Suppressor macrophage treated with lipopolysaccharide for 4 hours (primary cell): ENCODE results near the gene FADS6.

ENCODE experiments used
- DNase-seq: peaks from one replicate; pipeline ENCODE4 v3.0.0-alpha.2; 2020

The FADS6 gene

DNA sequence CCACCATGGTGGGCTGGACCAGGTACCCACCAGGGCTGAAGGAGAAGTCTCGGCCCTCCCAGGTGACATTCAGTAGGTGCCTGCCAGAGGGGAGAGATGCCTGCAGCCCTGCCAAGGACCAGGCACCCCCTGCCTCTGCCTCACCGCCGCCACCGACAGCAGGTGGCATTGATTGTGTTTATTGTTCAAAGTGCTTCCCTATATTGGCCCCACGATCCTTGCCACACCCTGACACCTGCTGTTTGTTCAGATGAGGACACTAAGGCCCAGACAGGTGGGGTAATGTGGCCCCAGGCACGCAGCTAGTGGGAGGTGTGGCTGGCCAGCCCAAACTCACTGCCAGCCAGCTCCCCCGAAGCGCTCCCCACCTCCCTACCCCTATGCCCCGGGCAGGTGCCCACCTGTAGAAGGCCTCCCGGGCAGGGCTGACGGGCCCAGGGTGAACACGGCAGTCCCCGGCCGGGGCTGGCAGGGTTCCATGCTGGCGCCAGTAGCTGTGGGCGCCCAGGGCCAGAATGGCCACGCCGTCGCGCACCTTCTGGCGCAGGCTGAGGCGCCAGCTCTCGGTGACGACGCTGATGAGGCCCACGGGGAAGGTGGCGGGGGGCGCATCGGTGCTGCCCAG is 41.7 kb downstream of the FADS6 start:
- DNase-seq: no peak

DNA sequence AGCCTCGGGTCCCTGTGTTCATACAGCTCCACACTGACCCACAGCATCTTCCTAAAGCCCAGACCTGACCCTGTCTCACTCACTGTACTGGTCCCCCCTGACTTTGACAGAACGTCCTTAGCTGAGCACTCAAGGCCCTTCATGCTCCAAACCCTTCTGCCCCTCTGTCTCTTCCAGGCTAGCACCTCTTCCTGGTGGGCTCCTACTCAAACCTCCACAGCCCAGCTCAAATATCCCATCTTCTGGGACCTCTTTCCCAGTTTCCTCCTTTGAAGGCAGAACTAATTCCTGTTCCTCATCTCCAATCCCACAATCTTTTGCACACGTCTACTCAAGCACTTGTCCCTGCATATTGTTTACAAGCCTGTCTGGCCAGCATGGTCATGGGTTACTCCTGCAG is 42.5 kb downstream of the FADS6 start:
- DNase-seq: no peak

DNA sequence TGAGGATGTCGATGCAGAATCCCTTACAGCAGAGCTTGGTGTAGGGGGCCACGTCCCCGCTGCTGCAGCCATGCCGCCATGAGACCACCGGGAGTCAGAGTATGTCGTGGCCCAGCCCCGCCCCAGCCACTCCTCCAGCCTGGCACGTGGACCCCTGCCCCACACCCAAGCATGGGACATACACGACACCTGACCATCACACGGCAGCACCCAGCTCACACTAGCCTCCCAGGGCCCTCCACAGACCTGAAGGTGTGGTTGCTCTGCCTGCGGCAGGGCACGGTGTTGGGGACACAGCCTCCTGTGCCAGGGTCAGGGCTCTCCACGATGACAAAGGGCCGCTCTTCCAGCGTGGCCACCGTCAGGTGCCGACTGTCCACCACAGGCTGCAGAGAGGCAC is 43.1 kb downstream of the FADS6 start:
- DNase-seq: no peak

DNA sequence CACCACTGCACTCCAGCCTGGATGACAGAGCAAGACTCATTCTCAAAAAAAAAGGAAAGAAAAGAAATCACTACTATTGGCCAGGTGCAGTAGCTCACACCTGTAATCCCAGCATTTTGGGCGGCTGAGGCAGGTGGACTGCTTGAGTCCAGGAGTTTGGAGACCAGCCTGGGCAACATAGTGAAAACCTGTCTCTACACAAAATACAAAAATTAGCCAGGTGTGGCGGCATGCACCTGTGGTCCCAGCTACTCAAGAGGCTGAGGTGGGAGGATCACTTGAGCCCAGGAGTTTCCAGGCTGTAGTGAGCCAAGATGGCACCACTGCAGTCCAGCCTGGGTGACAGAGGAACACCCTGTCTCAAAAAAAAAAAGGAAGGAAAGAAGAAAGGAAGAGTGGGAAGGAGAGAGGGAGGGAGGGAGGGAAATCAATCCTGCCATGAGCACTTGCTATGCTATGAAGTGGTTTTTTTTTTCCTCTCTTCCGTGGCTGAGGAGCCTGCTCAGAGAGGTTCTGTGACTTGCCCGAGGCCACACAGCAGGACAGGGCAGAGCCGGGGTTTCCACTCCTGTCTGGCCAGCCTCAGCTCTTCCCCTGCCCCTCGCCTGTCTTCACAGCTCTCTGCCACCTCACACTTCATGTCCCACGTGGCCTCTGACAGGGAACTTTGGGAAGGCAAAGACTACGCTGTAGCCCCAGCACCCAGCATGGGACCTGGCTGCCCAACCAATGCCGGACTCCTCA is 44.6 kb downstream of the FADS6 start:
- DNase-seq: no peak

DNA sequence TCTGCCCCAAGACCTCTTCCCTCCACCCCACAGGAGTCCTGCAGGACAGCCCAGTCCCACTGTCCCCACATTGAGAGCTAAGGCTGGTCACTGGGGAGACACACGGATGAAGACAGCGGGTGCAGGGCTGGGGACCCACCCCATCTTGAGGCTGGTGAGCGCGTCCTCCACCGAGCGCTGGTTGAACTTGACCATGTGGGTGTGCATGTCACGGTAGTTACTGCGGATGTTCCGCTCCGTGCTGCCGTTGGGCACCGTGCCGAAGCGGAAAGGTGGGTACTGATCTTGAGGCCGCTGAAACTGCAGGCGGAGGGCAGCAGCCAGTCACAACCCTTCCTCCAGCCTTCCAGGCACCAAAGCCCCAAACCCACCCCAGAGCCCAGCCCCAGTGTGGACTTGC is 46.8 kb downstream of the FADS6 start:
- no peak for DNase-seq

DNA sequence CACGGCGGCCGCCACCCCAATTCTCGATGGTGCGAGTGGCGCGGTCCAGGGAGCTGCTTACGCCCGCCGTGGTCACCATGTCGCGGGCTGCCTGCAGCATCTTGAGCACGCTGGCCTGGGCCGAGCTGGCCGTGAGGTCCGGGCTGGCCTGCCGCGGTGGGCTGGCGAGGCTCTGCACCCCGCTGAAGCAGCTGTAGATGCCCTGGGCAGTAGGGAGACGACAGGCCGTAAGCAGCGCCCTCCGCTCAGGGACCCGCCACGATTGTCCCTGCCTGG is 50.1 kb downstream of the FADS6 start:
- DNase-seq: no peak

DNA sequence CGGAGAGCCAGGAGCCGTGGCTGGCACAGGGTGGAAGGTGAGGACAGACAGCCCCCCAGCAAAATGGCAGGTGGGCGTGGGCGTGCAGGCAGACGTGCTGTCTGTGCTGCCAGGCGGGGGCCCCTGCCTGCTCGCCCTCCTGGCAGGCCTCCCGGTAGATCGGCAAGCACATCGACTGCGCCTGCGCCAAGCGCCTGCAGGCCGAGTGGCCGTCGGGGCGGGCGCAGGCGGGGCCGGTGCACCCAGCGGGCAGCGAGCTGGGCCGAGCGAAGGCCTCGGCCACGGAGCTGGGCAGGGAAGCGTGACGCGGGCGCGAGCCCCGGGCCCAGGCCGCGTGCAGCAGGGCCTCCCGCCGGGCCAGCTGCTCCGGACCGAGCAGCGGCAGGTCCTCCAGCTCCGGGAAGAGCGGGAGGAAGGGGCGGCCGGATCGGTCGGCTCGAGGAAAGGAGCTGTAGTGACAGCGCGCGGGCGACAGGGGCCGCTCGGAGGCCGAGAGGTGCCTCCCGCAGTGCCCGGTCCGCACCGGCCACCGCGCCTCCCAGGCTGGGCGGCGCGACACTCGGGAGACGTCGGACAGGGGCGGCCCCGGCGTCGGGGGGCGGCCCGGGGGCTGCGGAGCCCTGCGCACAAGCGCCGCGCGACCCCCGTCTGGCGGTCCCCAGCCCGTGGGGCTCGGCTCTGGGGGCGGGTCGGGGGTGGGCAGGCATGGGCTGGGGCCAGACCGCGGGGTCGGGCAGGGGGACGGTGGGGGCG is 50.7 kb downstream of the FADS6 start:
- DNase-seq: peak; percentile 80

DNA sequence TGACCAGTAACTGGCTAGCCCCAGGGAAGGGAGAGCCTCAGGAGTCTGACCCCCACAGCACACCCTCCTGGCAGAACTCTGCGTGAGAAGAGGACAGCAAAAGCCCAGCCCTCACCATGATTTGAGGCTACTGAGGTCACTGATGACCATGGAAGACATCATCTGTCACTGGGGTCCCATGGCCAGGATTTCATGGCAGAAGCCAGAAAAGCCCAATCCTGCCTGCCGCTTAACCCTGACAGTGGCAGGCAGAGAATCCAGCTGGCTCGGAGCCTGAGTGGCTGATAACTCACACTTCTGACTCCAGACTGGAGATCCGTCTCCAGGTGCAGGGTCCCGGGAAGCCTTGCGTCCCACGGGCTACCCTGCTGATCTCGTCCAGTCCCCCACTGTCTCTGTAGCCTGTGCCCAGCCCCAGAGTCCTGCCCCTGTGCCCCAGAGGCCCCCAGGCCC is 51.3 kb downstream of the FADS6 start:
- DNase-seq: no peak

DNA sequence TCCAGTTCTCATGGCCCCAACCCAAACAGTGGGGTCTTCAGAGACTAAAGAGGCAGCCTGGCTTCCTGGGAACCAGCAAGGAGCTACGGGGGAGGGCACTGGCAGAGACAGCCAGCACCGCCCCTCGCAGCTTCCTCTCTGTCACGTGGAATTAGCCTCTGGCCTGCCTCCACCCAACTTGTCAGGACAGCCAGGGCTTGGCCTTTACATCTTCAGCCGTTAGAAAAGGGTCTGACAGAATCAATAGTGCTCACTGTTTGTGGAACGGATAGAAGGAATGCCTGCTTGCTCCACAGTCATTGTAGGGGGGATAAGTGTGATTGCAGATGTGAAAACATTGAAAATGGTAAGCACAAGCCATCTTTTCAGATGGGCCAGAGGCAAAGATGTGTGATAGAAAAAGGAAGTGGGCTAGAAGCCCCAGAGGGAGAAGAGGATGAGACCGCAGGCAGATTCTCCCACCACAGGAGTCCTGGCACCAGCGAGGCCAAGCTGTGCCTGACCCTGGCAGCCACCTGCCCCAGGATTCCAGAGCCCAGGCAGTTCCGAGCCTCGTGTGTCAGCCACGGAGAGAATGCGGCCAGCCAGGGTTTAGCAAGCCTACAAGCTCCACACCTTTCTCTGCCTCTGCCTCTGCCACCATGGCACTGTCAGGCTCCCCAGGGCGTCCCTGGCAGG is 52.3 kb downstream of the FADS6 start:
- peak; percentile 63 for DNase-seq

DNA sequence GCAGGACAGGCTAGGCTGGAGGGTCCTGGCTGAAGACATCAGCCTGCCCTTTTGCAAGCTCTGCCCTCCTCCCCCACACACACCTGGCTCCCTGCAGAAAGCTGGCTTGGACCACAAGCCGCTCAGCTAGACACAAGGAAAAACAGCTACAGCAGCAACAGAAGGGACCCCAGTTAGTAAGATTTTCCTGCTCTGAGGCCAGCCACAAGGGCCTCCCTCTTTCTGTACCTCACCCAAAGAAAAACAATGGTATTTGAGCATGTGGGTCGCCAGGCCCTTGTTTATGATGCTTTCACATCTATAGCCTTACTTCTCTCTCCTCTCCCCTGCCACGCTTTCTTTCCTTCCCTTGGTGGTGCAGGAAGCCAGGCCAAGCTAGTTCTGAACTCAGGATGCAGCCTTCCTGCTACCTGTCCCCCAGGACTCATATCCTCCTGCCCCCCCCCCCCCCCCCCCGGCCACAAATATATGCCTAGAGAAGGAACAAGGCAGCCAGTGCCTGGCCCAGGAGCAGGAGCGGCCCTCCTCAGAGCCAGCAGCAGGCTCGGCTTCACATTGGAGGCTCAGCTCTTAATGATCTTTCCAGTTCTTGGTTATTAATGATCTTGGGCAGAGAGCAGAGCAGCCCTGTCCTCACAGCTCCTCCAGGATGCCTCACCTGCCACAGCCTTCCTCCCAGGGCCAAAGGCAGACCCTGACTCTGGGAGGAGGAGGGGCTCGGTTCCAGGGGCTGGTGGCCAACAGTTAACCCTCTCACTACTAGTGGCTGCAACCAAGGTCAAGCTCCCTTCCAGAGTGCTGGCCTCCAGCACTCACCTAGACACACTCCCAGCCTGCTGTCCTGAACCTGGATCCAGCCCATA is 53.2 kb downstream of the FADS6 start:
- DNase-seq: no peak

DNA sequence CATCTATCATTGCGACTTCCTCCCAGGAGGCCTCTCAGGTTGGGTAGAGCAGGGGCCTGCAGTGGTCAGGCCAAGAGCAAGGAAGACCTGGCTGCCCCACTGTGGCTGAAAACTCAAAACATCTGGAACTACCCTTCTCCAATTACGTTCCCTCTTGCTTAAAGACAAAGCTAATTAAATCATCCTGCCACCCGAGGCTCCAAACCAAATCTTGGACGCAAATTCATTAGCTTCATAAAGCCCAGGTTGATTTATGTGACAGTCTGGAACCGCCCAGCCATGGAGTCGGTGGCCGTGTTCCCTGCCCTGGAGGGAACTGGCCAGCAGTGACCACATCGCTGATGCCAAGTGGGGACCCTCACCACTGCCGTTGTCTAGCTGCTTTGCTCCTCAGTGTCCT is 55.2 kb downstream of the FADS6 start:
- no peak for DNase-seq

DNA sequence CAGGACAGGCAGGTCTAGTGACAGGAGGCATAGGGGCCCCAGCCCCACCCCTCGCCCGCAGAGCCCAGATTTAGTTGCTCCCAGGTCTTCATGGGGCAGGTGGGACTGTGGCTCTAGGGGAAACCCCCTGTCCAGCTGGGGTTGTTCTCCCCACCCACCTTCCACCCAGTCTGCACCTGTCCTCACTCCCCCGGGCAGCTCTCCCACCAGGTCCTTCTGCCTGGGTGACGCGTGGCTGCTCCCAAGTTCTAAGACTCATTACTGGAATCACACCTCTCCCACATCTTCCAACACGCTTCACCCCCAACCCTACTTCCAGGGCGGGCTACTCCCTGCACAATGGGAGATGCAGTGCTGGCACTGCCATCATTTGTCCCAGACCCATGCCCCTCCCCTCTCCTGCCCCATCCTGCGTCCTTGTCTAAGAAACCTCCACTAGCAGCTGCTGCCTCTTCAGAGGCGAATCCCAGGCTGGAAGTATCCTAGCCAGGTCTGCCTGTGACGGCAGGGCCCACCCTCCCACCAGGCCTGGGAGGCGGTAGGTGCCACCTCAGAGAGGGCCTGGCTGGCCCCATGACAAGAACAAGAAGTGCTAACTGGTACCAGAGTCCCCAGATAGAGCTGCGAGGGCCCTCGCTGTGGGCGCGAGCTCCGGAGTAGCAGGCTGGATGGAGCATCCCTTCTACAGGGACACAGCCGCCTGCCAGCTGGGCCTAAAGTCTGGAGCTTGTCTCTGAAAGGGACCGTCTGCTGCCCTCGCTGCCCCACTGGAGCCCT is 56.6 kb downstream of the FADS6 start:
- no peak for DNase-seq

DNA sequence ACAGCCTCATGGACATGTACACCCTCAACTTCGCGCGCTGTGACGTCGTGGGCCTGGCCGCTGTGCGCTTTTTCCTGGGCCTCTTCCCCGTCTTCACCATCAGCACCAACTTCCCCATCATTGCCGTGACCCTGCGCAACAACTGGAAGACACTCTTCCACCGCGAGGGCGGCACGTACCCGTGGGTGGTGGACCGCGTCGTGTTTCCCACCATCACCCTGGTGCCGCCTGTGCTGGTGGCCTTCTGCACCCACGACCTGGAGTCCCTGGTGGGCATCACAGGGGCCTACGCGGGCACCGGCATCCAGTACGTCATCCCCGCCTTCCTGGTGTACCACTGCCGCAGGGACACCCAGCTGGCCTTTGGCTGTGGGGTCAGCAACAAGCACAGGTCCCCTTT is 57.2 kb downstream of the FADS6 start:
- DNase-seq: no peak

DNA sequence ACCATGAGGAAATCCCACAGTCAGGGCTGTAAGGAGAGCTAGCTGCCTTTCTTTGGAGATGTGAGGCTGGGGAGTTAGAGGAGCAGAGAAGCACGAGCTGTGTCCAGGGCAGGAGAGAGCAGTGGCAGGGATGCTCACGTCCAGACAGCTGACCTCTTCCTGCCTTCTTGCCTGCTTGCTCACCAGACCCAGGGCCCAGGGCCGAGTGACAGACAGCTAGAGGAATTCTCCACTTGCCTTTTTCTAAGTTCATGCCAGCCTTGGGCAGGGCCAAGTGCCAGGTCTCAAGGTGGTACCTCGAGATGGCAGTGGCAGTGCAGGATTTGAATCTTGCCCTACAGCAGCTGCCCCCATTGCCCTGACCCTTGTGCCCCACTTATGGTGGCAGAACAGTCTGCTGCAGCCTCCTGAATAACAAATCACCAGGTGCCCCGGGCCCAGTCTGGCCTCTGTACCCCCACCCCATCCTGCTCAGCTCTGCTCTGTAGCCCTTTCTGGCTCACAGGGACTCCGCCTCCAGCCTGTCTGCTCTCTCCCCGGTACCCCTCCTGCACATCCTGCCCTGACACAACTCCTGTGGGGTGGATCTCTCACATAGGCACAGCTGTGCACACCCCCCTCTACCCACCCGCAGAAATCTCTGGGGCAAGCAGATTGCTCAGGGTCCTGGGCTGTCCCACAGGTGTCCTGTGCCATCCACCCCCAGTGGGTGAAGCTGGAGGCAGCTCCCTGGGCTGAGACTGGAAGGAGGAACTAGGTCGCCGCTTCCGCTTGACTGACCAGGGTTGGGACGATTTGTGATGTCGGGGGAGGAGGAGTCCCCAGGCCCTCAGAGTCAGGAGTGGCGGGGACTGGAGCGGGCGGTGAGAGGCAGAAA is 59.7 kb downstream of the FADS6 start:
- DNase-seq: peak; percentile 42

DNA sequence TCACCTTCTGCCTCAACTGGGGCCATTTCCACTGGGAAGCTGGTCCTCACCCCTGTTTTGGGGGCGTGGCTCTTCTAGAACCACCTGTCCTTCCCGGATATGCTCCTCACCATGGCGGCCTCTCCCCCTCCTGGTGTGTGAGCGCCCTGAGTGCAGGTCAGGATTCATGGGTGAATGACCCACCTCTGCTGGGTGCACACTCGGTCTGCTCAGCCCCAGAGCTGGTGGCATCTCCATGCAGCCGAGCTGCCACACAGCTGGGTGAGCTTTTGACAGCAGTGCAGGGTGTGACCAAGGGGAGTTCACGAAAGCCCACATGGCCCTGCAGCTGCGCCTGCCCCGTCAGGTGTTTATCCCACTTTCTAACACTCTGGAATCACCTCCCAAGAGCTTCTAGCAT is 61.0 kb downstream of the FADS6 start:
- no peak for DNase-seq

DNA sequence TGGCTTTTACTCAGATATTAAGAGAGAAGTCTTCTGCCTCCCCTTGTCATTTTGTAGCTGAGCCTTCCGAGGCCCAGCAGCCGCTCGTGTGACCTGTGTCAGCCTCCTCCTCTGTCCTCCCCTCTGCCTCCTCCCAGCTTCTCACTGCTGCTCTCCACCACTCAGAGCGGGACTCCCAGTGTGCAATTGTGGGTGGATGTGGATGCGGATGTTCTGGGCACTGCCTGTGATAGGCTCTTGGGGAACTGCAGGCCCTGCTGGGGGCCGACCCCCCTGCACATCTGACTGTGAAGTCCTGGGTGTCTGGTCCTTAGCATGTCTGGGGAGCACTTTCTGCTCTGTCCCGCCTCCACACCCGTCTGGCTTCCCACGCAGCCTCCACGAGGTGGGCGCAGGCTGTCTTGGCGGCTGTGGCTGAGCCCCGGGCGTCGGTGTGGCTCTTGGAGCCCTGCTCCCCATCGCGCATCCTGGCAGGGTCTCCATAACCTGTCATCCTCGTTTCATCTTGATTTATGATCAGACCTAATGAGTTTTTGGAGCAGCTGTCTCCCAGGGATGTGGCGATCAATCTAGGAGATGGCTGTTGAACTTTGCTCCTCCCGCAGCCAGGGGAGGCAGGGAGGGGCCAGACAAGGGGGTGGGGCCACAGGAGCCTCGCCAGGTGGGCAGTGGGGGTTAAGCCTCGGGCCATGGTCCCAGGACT is 61.8 kb downstream of the FADS6 start:
- DNase-seq: no peak

DNA sequence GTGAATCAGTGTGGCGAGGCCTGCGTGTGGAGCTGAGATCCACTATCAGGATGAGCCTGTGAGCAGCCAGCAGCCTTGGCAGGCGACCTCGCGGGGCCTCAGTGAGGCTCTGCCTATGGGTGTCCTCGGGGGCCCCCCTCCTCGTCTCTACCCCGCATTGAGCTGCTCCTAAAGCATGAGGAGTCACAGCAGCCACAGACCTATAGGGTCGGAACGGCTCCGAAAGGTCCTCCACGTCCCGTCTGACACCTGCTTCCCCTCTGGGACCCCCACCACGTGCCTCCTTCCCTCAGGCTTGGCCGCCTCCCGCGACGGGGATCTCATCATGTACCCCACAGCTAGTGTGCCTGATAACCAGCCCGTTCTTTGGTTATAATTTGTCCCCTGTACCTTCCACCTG is 62.6 kb downstream of the FADS6 start:
- DNase-seq: no peak

DNA sequence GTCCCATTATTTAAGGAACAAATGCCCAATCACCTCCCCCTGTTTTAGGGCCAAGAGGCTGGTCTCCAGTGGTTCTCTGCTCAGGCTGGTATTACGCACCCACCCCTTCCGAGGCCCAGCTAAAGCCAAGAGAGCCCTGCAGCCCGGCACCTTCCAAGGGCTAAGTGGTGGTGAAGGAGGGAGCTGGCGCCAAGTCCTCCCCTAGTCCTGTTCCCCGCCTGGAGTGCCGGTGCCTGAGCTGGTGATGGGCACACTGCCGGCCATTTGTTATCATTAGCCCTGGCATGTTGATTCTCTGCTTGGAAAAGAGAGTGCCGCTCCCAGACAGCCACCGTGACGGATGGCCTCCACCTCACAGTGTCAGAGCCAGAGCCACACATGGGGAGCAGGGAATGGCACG is 65.6 kb downstream of the FADS6 start:
- no peak for DNase-seq
